Neuronal stem cell (in vitro differentiated cells): ENCODE measurements around the gene FEM1B.

Experiments
- DNase-seq: peaks from one replicate; pipeline ENCODE4 v3.0.0-alpha.2; 2013; ENCODE audit warnings: low spot score
- H2AFZ ChIP-seq: one replicate; pipeline ENCODE4 v1.6.1; 2013; ENCODE audit warnings: mild to moderate bottlenecking, low read length, inconsistent platforms
- H2AK5ac ChIP-seq: 2 replicates; pipeline ENCODE4 v1.6.1; 2013; ENCODE audit warnings: low read depth, mild to moderate bottlenecking, inconsistent platforms, low read length, moderate library complexity, mixed read lengths
- H2BK120ac ChIP-seq: 2 replicates; pipeline ENCODE4 v1.6.1; 2013; ENCODE audit warnings: low read depth, mild to moderate bottlenecking, inconsistent platforms, low read length, moderate library complexity, mixed read lengths
- H2BK12ac ChIP-seq: one replicate; pipeline ENCODE4 v1.6.1; 2013; ENCODE audit warnings: low read length, inconsistent platforms
- H2BK15ac ChIP-seq: 2 replicates; pipeline ENCODE4 v1.6.1; 2013; ENCODE audit warnings: mild to moderate bottlenecking, low read length, inconsistent platforms, mixed read lengths
- H2BK5ac ChIP-seq: one replicate; pipeline ENCODE4 v1.6.1; 2013; ENCODE audit warnings: inconsistent platforms, mild to moderate bottlenecking, low read length, moderate library complexity
- H3K14ac ChIP-seq: one replicate; pipeline ENCODE4 v1.6.1; 2013; ENCODE audit warnings: low read length, inconsistent platforms
- H3K18ac ChIP-seq: 2 replicates; pipeline ENCODE4 v1.6.1; 2013; ENCODE audit warnings: low read length, inconsistent platforms
- H3K23ac ChIP-seq: 2 replicates; pipeline ENCODE4 v1.6.1; 2013; ENCODE audit warnings: low read depth, mild to moderate bottlenecking, mixed read lengths, low read length, inconsistent platforms; ENCODE audit not compliant: poor library complexity
- H3K27ac ChIP-seq: replicated peaks from 3 replicates; pipeline ENCODE4 v1.5.1; 2013; ENCODE audit warnings: low read length, inconsistent platforms
- H3K27me3 ChIP-seq, 3 experiments: 2 replicates each; pipeline ENCODE4 v1.6.1; 2013; ENCODE audit warnings: low read length in 3 of 3, mild to moderate bottlenecking in 2 of 3, inconsistent platforms in 1 of 3, low read depth in 1 of 3, mixed read lengths in 1 of 3, moderate library complexity in 1 of 3; ENCODE audit not compliant: control insufficient read depth in 3 of 3, insufficient read depth in 3 of 3
- H3K36me3 ChIP-seq, 2 donors: replicated peaks in 1 of 2; 2 replicates each; pipeline ENCODE4 v1.6.1; 2013; ENCODE audit warnings: low read length in 2 of 2; ENCODE audit not compliant: control insufficient read depth in 2 of 2, insufficient read depth in 2 of 2
- H3K4ac ChIP-seq: 2 replicates; pipeline ENCODE4 v1.6.1; 2013; ENCODE audit warnings: inconsistent platforms, mild to moderate bottlenecking, low read length, moderate library complexity
- H3K4me1 ChIP-seq, 2 donors: 1 replicate in 1 of 2; 2 replicates in 1 of 2; pipeline ENCODE4 v1.6.1; 2013; ENCODE audit warnings: low read length in 2 of 2, low read depth in 1 of 2; ENCODE audit not compliant: control insufficient read depth in 2 of 2, insufficient read depth in 1 of 2
- H3K4me2 ChIP-seq: one replicate; pipeline ENCODE4 v1.6.1; 2013; ENCODE audit warnings: mild to moderate bottlenecking, low read length, inconsistent platforms; ENCODE audit not compliant: insufficient read depth, poor library complexity, severe bottlenecking
- H3K4me3 ChIP-seq, 2 donors: 2 replicates each; pipeline ENCODE4 v1.5.1; 2013; ENCODE audit warnings: low read length in 2 of 2, mild to moderate bottlenecking in 2 of 2, inconsistent platforms in 1 of 2, moderate library complexity in 1 of 2
- H3K79me1 ChIP-seq: one replicate; pipeline ENCODE4 v1.6.1; 2013; ENCODE audit warnings: low read depth, mild to moderate bottlenecking, inconsistent platforms, low read length, moderate library complexity
- H3K9ac ChIP-seq: one replicate; pipeline ENCODE4 v1.6.1; 2013; ENCODE audit warnings: mild to moderate bottlenecking, low read depth, low read length, inconsistent platforms; ENCODE audit not compliant: poor library complexity
- H3K9me3 ChIP-seq, 2 donors: replicated peaks in 1 of 2; 2 replicates each; pipeline versions ENCODE3 to v1.6.1; 2013; ENCODE audit warnings: low read length in 2 of 2, mild to moderate bottlenecking in 2 of 2, inconsistent platforms in 1 of 2, low read depth in 1 of 2, mixed read lengths in 1 of 2, moderate library complexity in 1 of 2; ENCODE audit not compliant: control insufficient read depth in 2 of 2, insufficient read depth in 1 of 2
- H4K8ac ChIP-seq: one replicate; pipeline ENCODE4 v1.6.1; 2013; ENCODE audit warnings: low read depth, mild to moderate bottlenecking, inconsistent platforms, low read length, moderate library complexity
- H4K91ac ChIP-seq: one replicate; pipeline ENCODE4 v1.6.1; 2013; ENCODE audit warnings: low read length, low read depth, mild to moderate bottlenecking, inconsistent platforms; ENCODE audit not compliant: poor library complexity
- WGBS, 2 donors: extraction: QIAGEN DNeasy Blood & Tissue Kit; methylation state at CpG; one replicate each; pipeline ENCODE4 v1.1.7; 2013; ENCODE audit warnings: missing lambda C conversion rate in 2 of 2, mixed read lengths in 1 of 2; ENCODE audit not compliant: insufficient read length in 2 of 2, insufficient replicate concordance in 1 of 2; ENCODE audit errors: extremely low coverage in 2 of 2; 5-methylcytosine and 5-hydroxymethylcytosine counted together

Gene FEM1B

DNA sequence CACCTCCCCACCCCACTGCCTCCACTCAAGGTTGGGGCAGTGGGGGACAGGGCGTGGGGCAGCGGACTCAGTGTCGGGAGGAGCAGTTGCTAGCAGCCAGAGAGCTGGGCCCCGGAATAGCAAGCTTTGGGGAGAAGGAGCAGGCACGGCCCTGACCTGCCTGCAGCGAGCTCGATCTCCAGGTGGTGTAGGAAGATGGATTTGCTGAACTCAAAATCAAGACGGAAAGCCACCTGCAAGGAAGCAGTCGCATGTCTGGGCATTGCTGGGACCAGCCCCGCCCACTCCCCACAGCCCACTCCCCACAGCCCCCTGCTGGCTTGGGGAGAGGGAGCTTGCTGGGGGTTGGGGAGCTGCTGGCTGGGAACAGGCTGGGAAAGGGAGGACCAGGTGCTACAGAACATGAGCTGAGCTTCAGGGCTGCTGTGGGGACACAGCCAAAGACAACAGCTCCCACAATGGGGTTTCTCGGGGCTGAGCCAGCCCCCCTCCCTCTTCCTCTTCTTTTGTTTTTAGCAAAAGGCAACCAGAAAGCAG lies 38.0 kb downstream of the FEM1B start:
- Histone ChIP-seq H3K14ac (no peak overlapping the region), H3K4ac (no peak overlapping the region), H3K9ac (no peak overlapping the region), H2AK5ac (peak overlapping the region; percentile 38), H3K79me1 (no peaks in the 10 kb centered on the region), H3K4me3 (no peak overlapping the region), H4K91ac (peak overlapping the region; percentile 85), H3K23ac (no peak overlapping the region), H2BK15ac (peak overlapping the region; percentile 29), H3K4me2 (peak overlapping the region; percentile 36), H3K27ac (no peak overlapping the region), H3K18ac (peak overlapping the region; percentile 95), H3K4me1 (peaks cover 13 to 15% of the 10 kb centered on the region in 2 donors), H3K36me3 (no peaks in the 10 kb centered on the region), H3K9me3 (no peaks in the 10 kb centered on the region), H2BK12ac (peak overlapping the region; percentile 26), H2BK5ac (peak overlapping the region; percentile 56), H2AFZ (peak overlapping the region; percentile 73), H2BK120ac (peak overlapping the region; percentile 5), H4K8ac (no peak overlapping the region), H3K27me3 (peaks cover 0 to 45% (median 0%) of the 10 kb centered on the region in 3 experiments)
- DNase-seq = no peak
- WGBS, 2 donors = no CpG with 5 or more reads among the region's 11 CpGs

GRCh38 chr15:68316061-68316804 lies 38.7 kb downstream of the FEM1B start:
- no peak for DNase-seq
- Histone ChIP-seq H3K4me3 (no peak overlapping the region), H2BK12ac (peak overlapping the region; percentile 87), H3K27me3 (peaks cover 0 to 42% (median 0%) of the 10 kb centered on the region in 3 experiments), H3K79me1 (no peaks in the 10 kb centered on the region), H3K36me3 (no peaks in the 10 kb centered on the region), H3K4ac (no peak overlapping the region), H4K8ac (peak overlapping the region; percentile 17), H2BK120ac (peak overlapping the region; percentile 5), H2AK5ac (peak overlapping the region; percentile 49), H3K4me2 (no peak overlapping the region), H4K91ac (no peak overlapping the region), H2BK15ac (peak overlapping the region; percentile 29), H3K23ac (peak overlapping the region; percentile 3), H2AFZ (peak overlapping the region; percentile 73), H3K4me1 (peaks cover 13 to 15% of the 10 kb centered on the region in 2 donors), H3K18ac (peak overlapping the region; percentile 16), H2BK5ac (peak overlapping the region; percentile 56), H3K14ac (no peak overlapping the region), H3K9ac (no peak overlapping the region), H3K9me3 (no peaks in the 10 kb centered on the region), H3K27ac (no peak overlapping the region)
- no CpG with 5 or more reads among the region's 17 CpGs for WGBS, 2 donors

DNA sequence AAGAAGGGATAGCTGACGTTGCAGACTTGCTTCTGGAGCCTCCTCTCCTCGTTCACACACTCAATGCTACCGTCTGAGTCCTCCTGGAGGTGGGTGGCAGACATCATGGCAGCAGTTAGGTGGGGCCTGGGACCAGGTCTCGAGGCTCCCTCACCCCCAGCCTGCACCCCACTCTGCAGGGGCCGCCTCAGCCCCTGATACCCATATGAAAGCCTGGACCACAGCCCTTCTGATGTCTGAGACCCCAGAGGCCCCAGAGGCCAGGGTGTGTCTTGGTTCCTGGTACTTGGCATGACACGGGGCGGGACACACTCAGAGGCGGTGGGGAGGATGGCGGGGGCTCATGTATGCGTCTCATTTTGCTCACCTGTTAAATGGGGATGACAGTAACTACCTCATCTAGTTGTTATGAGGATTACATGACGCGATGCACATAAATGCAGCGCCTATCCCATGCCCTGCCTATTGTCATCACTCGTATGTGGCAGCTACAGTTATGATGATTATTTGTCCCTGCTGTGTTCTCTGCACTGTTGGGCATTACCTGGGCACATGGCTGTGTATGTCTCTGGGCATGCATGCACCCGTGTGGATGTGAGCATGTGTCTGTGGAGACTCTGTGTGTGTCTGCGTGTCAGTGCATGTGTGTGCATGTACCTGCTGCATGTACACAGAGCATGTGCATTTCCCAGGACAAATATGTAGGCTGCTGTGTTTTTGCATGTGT lies 39.9 kb downstream of the FEM1B start:
- Histone ChIP-seq H3K27ac (no peak overlapping the region), H3K23ac (no peak overlapping the region)

More for the DNA sequence above, 39.9 kb downstream of the FEM1B start:
- peaks cover 0 to 43% (median 0%) of the 10 kb centered on the region in 3 experiments for H3K27me3 ChIP-seq
- WGBS, 2 donors = no CpG with 5 or more reads among the region's 16 CpGs
- peaks cover 13 to 15% of the 10 kb centered on the region in 2 donors for H3K4me1 ChIP-seq
- H3K79me1 ChIP-seq = no peaks in the 10 kb centered on the region
- peak overlapping the region; percentile 38 for H3K9ac ChIP-seq
- no peak overlapping the region for H2BK120ac ChIP-seq
- H3K14ac ChIP-seq = no peak overlapping the region
- no peaks in the 10 kb centered on the region for H3K36me3 ChIP-seq
- H2AK5ac ChIP-seq = peak overlapping the region; percentile 58
- H3K4me2 ChIP-seq = no peak overlapping the region
- peak overlapping the region; percentile 7 for H2BK15ac ChIP-seq
- H3K4ac ChIP-seq = no peak overlapping the region
- H2BK5ac ChIP-seq = no peak overlapping the region
- no peak overlapping the region for H4K8ac ChIP-seq
- no peak for DNase-seq
- no peak overlapping the region for H2AFZ ChIP-seq
- H3K4me3 ChIP-seq = no peak overlapping the region
- peak overlapping the region; percentile 16 for H3K18ac ChIP-seq
- no peak overlapping the region for H4K91ac ChIP-seq
- no peak overlapping the region for H2BK12ac ChIP-seq
- H3K9me3 ChIP-seq = no peaks in the 10 kb centered on the region
